ENCODE measurements around the gene KLHL3. TPM values are rescaled to one million over a fixed set of nuclear protein-coding genes. Genes with fewer than 3 reads are reported as not detected.

Gene KLHL3
- total and polyA plus RNA-seq, 9 of the 15 experiments (the other 6 are each of a cell fraction or from before 2014, with no cell fraction given), result under 0.01 to 1.5 (median 0.22) TPM

- intact Hi-C loops (cut with micrococcal nuclease) (no loop called here), in situ Hi-C loops (cut with MboI) (no loop called here)
- DNase-seq (ENCODE audit: extremely low read depth in 1 of 4, low spot score in 3 of 4), result no peak
- no peak for ATAC-seq
- TF ChIP-seq ZEB2 (IDR thresholded peaks at IDR 0.05) (no peak), ZNF780A (CRISPR knock-in tag; IDR thresholded peaks at IDR 0.05) (no peak), NFIX (CRISPR knock-in tag; IDR thresholded peaks at IDR 0.05; ENCODE audit: low read depth) (no peak), CSDE1 (IDR thresholded peaks at IDR 0.05) (no peak), XRCC4 (IDR thresholded peaks at IDR 0.05; ENCODE audit: extremely low read depth, insufficient read depth, insufficient read length) (no peak), NKRF (IDR thresholded peaks at IDR 0.05; ENCODE audit: borderline replicate concordance) (no peak), ZNF449 (CRISPR knock-in tag; IDR thresholded peaks at IDR 0.05) (no peak), GABPB2 (CRISPR knock-in tag; conservative IDR thresholded peaks at IDR 0.05) (no peak), CREB1 (IDR thresholded peaks at IDR 0.05) (no peak), CREB1 (CRISPR knock-in tag; IDR thresholded peaks at IDR 0.05) (no peak), ZNF644 (tag; IDR thresholded peaks at IDR 0.05; ENCODE audit: low read depth) (no peak), SP1 (CRISPR knock-in tag; IDR thresholded peaks at IDR 0.05) (no peak), ZNF175 (CRISPR knock-in tag; IDR thresholded peaks at IDR 0.05; ENCODE audit: low read depth) (no peak), NUFIP1 (IDR thresholded peaks at IDR 0.05; ENCODE audit: partially characterized antibody) (no peak), ZNF584 (CRISPR knock-in tag; IDR thresholded peaks at IDR 0.05; ENCODE audit: low read depth) (no peak), NFE2L1 (tag; IDR thresholded peaks at IDR 0.05; ENCODE audit: borderline replicate concordance, low read depth) (no peak), HLTF (IDR thresholded peaks at IDR 0.05) (no peak), RCOR1 (IDR thresholded peaks at IDR 0.05; ENCODE audit: borderline replicate concordance in 1 of 2, low read depth in 2 of 2, low read length in 2 of 2) (no peak), TCF15 (CRISPR knock-in tag; IDR thresholded peaks at IDR 0.05) (no peak), ZNF586 (CRISPR knock-in tag; conservative IDR thresholded peaks at IDR 0.05) (no peak)
- no peaks in the 10 kb centered on the region for H3K9me3 ChIP-seq (replicated peaks; ENCODE audit: control insufficient read depth, insufficient read depth, low read depth, low read length)
- H3K27ac ChIP-seq (ENCODE audit: extremely low read depth, low read depth, low read length), result no peak overlapping the region
- no peak overlapping the region for H3K4me3 ChIP-seq
- no peaks in the 10 kb centered on the region for H3K36me3 ChIP-seq (ENCODE audit: control insufficient read depth, insufficient read depth, low read length)
- H3K9me1 ChIP-seq (ENCODE audit: control insufficient read depth, insufficient read depth, low read length), result no peaks in the 10 kb centered on the region
- no peaks in the 10 kb centered on the region for H3K4me1 ChIP-seq (replicated peaks in 1 of 2; ENCODE audit: control insufficient read depth in 2 of 2, insufficient read depth in 2 of 2, low read length in 2 of 2)
- H3K27me3 ChIP-seq (ENCODE audit: control insufficient read depth in 2 of 2, insufficient read depth in 2 of 2, low read length in 2 of 2), result peaks cover 0 to 22% of the 10 kb centered on the region in 2 experiments; a peak in 2 of 5 replicates
- WGBS (ENCODE audit: insufficient coverage, low coverage, missing lambda C conversion rate), result 0% methylated on average over 1 of the region's 1 CpG
- no peak overlapping the region for H3K9ac ChIP-seq (ENCODE audit: insufficient read depth in 1 of 2, low read depth in 2 of 2, low read length in 2 of 2)
- no peaks in the 10 kb centered on the region for H4K20me1 ChIP-seq (replicated peaks; ENCODE audit: control insufficient read depth, insufficient read depth, low read length)
- ChIA-PET CTCF (ENCODE audit: low intra/inter-chr PET ratio) (no interaction called here), POLR2A (no interaction called here)
- no peak overlapping the region for H2AFZ ChIP-seq (ENCODE audit: low read depth, low read length)
- BruUV-seq (replicated peaks), result no TSS peak
- no peak for FAIRE-seq
- no peaks in the 10 kb centered on the region for H3K79me2 ChIP-seq (ENCODE audit: control insufficient read depth, insufficient read depth, low read length)
- no peak overlapping the region for H3K4me2 ChIP-seq (ENCODE audit: insufficient read depth, low read length)
Observed at GRCh38 chr5:137696481-137696880, 39.4 kb downstream of the KLHL3 start.
